ENCODE measurements around the gene PRR15L. TPM values are rescaled to one million over a fixed set of nuclear protein-coding genes. Genes with fewer than 3 reads are reported as not detected.

The PRR15L gene
- total and polyA plus RNA-seq, 2 of the 8 experiments (the other 6 are each of a cell fraction or from before 2014, with no cell fraction given): 0.26 to 1.1 TPM

- no peak for TF ChIP-seq SP2 (IDR thresholded peaks at IDR 0.05; ENCODE audit: low read length)
- Histone ChIP-seq H2BK15ac (ENCODE audit: low read length) (no peak overlapping the region), H3K79me2 (ENCODE audit: control insufficient read depth in 1 of 2, insufficient read depth in 2 of 2, low read length in 2 of 2) (no peaks in the 10 kb centered on the region), H2AK5ac (ENCODE audit: low read depth, low read length) (no peak overlapping the region), H2AFZ (ENCODE audit: low read length) (no peak overlapping the region), H3K79me1 (ENCODE audit: low read depth, low read length) (no peaks in the 10 kb centered on the region), H3K4ac (replicated peaks; ENCODE audit: insufficient read length, low read depth, low read length) (no peak overlapping the region), H4K20me1 (replicated peaks in 1 of 2; ENCODE audit: control insufficient read depth in 1 of 2, insufficient read depth in 2 of 2, low read length in 2 of 2) (no peaks in the 10 kb centered on the region), H3K14ac (ENCODE audit: insufficient read length) (no peak overlapping the region), H2BK5ac (ENCODE audit: low read depth, low read length) (no peak overlapping the region), H3K36me3 (ENCODE audit: control insufficient read depth in 2 of 4, insufficient read depth in 4 of 4, low read length in 3 of 4) (peaks cover 3 to 28% (median 12%) of the 10 kb centered on the region in 4 experiments; a peak in 5 of 8 replicates), H3K56ac (replicated peaks; ENCODE audit: insufficient read length, low read depth, low read length) (no peak overlapping the region), H3K27me3 (replicated peaks in 1 of 4; ENCODE audit: control insufficient read depth in 3 of 4, extremely low read depth in 1 of 4, insufficient read depth in 3 of 4, low read length in 3 of 4) (no peaks in the 10 kb centered on the region), H3K9ac (replicated peaks in 1 of 4; ENCODE audit: extremely low read depth in 1 of 4, low read depth in 3 of 4, low read length in 3 of 4) (no peak overlapping the region), H3K4me3 (ENCODE audit: extremely low read depth in 1 of 4, insufficient read depth in 2 of 4, low read depth in 3 of 4, low read length in 4 of 4) (no peak overlapping the region), H3K23me2 (ENCODE audit: low read depth, low read length) (no peaks in the 10 kb centered on the region), H4K8ac (ENCODE audit: extremely low read depth, insufficient read depth, low read length) (no peak overlapping the region; the same call in 1 of the 2 replicates), H4K91ac (replicated peaks; ENCODE audit: insufficient read length, low read length) (no peak overlapping the region), H3K9me3 (ENCODE audit: insufficient read depth in 2 of 2, low read depth in 1 of 2, low read length in 1 of 2) (no peaks in the 10 kb centered on the region), H4K5ac (ENCODE audit: insufficient read length, low read depth, low read length) (no peak overlapping the region), H3K27ac (ENCODE audit: low read depth, low read length) (no peak overlapping the region), H2BK20ac (ENCODE audit: low read length) (no peak overlapping the region), H3K23ac (ENCODE audit: insufficient read length) (no peak overlapping the region), H3K18ac (ENCODE audit: extremely low read depth, low read length) (no peak overlapping the region), H3K4me2 (ENCODE audit: insufficient read depth in 1 of 2, low read depth in 2 of 2, low read length in 2 of 2) (0 out of 4 replicates have a peak overlapping the region, but pooled peaks of 1 of the 2 experiments have one; percentile 14), H2BK12ac (ENCODE audit: low read depth, low read length) (no peak overlapping the region), H3K4me1 (replicated peaks in 1 of 4; ENCODE audit: control insufficient read depth in 3 of 4, insufficient read depth in 4 of 4, low read length in 3 of 4) (peaks cover 14 to 19% (median 15%) of the 10 kb centered on the region in 4 experiments), H2BK120ac (replicated peaks; ENCODE audit: low read depth, low read length) (no peak overlapping the region)
- no peak for FAIRE-seq
- CTCF ChIA-PET (ENCODE audit: partially characterized antibody): interaction anchor here (0.6 to 40.5 kb wide), 8 partner anchors 7 to 38 kb away, joined by 3 to 1010 read pairs (median 20); partner anchors contain the start of genes CDK5RAP3, PNPO and PRR15L
- no peak for DNase-seq (ENCODE audit: low read depth in 1 of 2, low spot score in 2 of 2)
- POLR2A ChIA-PET (ENCODE audit: partially characterized antibody): interaction anchor here (0.6 to 1.4 kb wide), 7 partner anchors 11 to 31 kb away, joined by 3 to 6 read pairs (median 4); no protein-coding TSS in a partner anchor
- WGBS, 2 experiments (ENCODE audit: extremely low coverage in 1 of 2, insufficient coverage in 1 of 2, insufficient read length in 1 of 2, insufficient replicate concordance in 2 of 2, low coverage in 1 of 2, low lambda C conversion rate in 2 of 2, missing lambda C conversion rate in 1 of 2): 81% methylated on average over 5 of the region's 5 CpGs; no CpG with 5 or more reads in 1 of the 2 experiments
These were observed 28.8 kb upstream of the PRR15L start for GRCh38 chr17:47986520-47986919.

Measured in H1 (cell line).